Stimulated activated CD4-positive, alpha-beta T cell treated with anti-CD3 and anti-CD28 coated beads, TNF-alpha, amount 100 ng/mL, for 24 hours (primary cell): ENCODE measurements around the gene SLC6A6.

ENCODE experiments used
- DNase-seq, 3 experiments: peaks; one replicate each; pipeline ENCODE4 v3.0.0-alpha.2; 2020; ENCODE audit warnings: low read depth in 3 of 3

Gene SLC6A6

DNA sequence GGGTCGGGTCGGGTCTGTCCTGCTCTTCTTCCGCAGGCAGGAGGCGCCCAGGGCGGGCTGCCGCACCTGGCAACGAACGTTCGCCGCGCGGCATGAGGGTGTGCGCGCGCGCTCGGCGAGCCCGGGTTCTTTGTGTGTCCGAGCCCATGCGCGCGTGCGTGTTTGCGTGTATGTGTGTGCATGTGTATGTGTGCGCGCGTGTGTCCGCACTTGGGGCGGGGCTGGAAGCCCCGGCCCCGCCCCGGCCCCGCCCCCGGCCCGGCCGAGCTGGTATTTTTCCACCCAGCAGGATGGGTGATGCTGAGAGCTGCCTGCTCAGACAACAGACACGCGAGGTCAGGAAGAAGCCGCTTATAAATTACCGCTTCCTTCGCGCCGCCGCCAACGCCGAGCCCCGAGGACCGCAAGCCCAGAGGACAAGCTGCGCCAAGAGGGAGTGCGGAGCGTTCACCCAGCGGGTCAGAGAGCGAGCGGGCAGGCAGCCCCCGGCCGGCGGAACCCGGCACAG is at the start of gene SLC6A6:
Gene SLC6A6 (plus strand): TSS at position 303 of the 508 bp plus-strand sequence. CDS start 41,029 bp downstream, outside the sequence.
- DNase-seq: peak; percentile 89 to 95 (median 91)

DNA sequence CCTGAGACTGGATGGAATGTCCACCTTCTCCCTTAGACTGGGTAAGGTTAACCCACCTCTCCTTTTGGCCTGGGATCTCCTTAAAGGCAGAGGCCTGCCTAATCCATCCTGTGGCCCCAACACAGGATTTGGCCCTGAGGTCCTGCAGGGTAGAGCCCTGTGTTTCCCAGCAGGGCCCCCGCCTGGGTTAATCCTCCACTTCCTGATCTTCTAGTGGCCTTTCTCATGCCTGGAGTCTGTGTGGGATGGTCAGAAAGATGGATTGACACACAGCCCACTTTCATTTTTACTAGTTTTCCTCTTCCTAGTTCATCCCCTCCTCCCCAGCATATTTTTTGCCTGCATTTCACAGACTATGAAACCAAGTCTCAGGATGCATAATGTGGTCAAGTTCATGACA is 48.9 kb upstream of the SLC6A6 start:
- no peak for DNase-seq

DNA sequence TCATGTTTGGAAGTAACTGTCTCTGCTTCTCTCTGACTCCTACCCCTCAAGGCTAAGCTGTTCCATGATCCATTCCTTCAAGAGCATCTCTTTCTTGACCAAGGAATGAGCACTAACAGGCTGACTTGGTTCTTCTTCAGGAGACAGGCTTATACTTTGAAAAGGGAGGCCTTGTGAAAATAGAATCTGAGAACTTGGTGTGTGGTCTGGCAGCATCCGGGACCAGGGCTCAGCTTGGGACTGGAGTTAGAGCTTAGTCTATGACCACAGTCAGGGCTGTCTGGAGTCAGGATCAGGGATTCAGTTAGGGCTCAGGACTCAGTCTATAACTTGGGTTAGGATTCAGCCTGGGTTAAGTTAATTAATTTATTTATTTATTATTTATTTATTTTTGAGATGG is 44.9 kb upstream of the SLC6A6 start:
- no peak for DNase-seq

DNA sequence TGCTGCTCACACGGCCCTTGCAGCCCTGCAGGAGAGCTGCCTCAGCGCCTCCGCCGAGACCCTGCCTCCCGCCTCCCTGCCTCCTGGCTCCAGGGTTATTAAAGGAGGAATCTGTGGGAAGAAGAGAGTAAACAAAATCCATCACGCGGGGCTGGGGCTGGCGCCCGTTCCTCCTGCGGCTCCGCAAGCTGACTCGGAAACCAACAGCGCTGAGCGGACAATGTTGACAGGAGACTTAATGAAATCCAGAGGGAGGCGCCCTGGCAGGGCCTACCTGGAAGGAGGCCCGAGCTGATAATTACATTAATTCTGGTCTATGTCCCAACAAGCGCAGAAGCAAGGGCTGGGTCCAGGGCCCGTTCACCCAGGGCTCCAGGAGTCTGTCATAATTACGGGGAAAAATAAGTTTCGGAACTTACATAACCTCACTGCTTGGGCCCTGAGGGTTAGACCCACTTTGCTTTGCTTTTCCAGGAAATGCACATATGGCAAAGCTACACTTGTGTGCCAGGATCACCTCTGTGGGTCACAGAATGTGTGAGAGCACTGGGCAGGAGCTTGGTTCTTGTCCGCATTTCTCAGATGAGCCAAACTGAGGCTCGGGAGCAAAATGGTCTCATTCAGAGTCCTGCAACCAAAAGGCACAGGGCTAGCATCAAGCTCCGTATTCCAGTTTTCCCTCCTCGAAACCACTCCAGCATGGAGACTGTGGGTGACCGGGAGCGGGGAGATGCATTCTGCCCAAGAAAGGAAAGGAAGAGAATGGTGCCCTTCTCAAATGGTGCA is 43.8 kb upstream of the SLC6A6 start:
- no peak for DNase-seq

DNA sequence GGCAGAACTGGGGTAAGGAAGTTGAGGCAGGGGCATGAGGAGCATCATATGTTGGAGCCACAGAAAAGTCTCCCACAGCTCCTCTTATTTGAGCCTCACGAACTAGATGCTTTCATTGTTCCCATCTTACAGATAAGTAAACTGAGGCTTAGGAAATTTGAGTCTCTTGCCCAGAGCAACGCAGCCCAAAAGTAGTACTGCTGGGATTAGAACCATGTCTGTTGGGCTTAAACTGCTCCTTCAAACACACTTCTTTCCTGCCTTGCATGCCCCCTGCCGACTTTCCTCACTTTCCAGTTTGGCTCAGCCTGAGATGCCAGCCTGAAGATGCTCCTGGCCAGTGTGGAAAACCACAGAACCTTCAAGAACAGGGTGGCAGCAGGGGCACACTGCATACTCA is 43.1 kb upstream of the SLC6A6 start:
- no peak for DNase-seq

DNA sequence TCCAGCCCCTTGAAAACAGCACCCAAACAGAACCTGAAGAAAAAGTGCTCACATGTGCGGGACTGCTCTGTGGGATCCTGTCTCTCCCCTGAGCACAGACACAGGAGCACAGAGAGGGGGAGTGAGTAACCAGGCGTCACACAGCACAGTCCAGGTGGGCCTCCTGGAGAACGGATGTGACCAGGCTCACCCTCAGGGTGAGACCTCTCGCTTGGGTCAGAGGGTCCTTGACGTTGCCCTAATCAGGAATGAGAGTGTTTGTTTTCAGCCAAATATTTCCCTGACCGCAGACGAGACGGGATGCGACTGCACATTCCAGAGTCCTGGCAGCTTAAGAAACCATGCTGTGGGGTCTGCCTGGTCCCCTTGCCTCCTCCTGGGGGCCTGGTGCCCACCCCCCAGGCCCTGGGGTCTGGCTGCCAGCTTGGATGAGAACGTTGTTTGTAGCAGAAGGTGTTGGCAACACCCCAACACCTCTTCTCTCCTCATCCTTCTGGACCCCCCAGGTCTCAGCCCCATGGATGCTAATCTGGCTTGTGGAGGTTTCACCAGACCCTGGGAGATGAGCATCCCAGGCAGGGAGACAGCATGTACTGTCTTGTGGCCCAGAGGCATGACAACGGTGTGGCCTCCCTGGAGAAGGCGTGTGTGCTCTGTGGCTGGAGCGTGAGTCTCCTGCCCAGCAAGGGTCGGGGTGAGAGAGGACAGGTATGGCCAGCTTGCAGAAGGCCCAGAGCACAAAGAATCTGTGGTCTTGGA is 42.1 kb upstream of the SLC6A6 start:
- DNase-seq: no peak

DNA sequence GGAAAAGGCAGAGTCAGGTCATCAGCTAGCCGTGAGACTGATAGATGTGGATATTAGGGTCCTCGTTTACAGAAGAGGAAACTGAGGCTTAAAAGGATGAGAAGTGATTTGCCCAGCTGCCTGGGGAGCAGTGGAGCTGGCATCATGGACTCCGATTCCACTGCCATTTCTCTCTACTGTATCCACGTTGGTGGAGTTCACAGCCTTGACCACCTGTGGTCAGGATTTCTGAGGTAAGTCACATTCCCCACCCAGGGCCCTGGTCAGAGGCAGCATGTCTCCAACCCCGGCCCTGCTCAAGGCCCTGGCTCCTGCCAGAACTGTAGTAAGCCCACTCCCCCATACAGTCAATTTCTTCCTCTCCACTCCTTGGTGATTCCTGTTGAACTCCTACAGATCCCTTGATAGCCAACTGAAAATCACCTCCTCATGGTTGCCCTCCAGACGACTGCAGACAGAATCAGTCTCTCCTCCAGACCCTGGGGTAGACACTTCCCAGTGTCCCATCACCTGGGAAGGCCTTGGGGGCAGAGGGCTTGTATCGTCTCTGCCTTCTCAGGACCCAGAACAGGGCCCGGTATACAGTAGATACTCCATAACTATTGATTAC is 41.2 kb upstream of the SLC6A6 start:
- no peak for DNase-seq

DNA sequence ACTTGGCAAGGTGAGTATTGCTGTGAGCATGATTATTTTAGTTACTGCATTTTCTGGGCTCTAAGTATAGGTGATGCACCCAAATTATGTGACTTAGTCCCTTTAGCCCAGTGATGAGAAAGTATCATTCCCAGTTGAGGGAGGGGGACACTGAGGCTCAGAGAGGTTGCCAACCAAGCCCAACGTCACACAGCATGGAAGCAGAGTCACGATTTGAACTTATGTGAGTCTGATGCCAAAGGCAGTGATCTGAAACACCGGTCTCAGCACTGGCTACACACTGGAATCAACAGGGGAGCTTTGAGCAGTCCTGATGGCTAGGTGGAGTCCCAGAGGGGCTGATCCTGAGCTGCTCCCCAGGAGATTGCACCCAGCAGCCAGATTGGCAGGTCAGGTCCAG is 39.5 kb upstream of the SLC6A6 start:
- DNase-seq: no peak

DNA sequence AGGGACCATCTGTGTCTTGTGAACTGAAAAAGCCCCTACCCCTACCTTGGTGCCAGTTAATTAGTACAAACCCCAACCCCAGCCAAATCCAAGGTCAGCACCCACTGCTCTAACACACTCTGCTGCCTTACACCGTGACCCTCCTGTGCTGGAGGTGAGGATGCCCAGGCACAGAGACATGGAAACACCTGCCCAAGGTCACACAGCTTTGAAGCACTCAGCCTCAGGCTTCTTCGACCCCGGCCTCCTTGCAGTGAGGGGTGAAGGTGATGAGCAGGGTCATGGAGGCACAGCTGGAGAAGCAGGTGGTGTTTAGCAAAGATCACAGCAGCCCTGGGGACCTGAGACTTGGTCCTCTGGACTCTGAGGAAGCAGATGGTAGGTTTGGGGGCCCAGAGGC is 39.0 kb upstream of the SLC6A6 start:
- DNase-seq: no peak

DNA sequence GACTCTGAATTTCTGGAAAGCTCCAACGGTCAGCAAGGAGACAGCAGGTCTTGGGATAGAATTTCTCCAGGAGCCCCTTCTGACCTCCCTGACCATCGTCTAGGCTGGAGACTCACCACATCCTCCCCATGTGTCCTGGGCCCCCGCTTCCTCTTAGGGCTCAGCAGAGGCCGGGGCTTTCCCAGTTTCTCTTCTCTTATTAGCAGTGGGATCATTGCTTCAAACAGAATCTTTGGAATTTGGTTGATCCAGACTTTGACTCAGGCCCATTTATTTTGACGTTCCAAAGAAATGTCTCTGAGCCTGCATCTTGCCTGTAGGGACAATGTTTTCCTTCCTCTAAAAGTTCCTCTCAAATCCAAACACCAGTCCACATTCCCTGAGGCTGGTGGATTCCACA is 38.4 kb upstream of the SLC6A6 start:
- no peak for DNase-seq

DNA sequence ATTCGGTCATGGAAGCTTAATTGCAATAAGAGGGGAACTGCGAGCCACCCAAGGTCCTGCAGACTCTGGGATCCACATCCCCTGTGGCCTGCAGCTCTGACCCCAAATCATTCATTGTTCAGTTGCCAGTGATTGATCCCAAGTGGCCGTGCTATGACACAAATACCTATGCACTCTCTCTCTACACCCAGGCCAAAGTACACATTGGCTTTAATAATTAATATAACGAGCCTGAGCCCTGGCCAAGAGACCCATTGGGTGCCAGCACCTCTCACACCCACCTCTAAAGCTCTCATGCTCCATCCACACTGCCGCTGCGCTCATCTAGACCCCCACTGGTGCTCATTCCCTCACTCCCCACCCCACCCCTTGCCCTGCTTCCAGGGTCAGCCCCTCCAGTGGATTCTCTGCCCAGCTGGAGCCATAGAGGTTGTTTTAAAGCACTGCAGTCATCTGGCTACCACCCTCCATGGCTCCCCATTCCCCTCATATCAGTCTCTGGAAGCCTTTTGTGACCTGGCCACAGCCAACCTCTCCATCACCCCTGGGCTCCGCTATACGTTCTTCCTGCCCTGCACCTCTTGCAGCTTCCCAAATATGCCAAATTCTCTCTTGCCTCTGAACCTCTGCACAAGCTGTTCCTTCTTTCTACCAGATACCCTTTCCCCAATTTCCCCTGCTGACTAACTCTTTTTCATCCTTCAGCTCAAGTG is 37.7 kb upstream of the SLC6A6 start:
- no peak for DNase-seq

DNA sequence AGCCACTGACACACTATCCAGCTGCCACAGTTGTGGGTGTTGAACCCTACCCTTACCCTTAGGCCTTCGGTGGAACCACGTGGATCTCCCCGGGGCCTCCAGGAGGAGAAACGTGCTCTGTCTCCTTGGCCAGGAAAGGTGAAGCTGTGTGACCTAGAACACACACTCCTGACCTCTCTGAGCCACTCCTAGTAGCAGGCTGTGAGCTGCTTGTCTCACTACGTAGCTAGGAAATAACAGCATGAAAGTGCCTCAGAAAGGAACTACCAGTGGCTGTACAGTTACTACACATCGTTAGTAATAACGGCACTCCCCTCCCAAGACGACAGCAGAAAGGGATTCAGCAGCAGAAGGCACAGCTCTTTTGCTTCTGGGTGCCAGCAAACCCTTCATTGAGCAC is 36.2 kb upstream of the SLC6A6 start:
- no peak for DNase-seq

DNA sequence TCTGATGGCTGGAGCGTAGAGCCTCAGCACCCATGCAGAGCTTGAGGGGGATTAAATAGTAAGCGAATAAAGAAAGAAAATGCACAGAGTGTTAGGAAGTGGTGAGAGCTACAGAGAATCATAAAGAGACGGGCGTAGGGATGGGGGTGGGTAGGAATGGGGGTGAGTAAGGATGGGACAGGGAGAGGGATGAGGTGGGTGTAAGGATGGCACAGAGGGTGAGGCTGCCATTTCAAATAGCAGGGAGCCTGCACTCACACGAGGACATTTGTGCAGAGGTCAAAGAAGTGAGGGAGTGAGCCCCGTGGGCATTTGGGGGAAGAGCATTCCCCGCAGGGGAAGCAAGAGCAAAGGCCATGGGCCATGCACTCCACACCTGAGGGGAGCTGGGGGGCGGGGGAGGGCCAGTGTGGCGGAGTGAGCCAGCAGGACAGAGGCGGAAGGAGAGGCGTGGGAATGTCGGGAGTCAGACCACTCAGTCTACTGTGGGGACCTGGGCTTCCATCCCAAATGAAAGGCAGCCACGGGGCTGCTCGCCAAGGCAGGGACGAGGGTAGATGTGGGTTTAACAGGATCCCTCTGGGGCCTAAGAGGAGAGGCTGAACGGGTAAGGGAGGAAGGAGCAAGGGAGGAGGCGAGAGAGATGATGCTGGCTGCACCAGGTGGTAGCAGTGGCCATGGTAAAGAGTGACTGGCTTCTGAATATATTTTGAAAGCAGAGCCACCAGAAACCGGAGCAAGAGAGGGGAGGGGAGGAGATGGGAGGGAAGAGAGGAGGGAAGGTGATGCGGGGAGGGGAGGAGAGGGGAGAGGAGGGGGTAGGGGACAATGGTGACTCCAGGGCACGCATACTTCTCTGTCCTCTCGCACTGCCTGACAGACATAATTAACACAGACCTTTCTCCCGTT is 35.2 kb upstream of the SLC6A6 start:
- no peak for DNase-seq

DNA sequence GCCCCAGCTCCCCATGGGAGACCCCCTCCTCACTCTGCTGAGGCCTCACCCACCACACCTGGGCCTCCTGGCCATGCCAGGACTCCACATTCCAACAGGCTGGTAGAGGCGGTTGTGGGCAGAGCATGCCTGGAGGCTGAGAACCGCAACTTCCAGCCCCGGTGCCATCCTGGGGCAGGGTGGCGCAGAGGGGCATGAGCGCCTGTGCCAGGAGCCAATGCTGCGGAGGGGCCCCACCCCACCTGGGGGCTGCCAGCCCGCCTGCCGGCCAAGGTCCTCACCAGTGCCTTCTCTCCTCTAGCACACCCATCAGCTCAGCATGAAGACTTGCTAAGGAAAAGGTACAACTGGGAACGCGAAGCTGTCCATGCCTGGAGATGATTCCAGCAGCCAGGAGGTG is 34.3 kb upstream of the SLC6A6 start:
- no peak for DNase-seq

DNA sequence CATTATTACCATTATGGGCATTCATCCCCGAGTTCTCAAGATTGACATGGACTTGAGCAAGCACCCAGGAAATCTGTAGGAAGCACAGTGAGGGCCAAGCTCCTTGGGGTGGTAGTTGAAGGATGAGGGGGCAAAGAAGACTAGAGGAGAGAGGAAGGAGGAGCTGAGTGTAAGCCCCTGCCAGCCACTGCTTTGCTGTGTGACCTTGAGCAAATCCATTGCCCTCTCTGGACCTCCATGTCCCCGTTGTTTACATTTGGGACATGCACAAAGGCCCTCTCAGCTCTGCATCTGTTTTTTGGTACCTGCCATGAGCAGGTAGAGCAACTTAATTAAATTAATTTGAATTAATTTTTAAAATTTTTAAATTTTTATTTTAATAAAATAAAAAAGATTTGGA is 33.5 kb upstream of the SLC6A6 start:
- no peak for DNase-seq

DNA sequence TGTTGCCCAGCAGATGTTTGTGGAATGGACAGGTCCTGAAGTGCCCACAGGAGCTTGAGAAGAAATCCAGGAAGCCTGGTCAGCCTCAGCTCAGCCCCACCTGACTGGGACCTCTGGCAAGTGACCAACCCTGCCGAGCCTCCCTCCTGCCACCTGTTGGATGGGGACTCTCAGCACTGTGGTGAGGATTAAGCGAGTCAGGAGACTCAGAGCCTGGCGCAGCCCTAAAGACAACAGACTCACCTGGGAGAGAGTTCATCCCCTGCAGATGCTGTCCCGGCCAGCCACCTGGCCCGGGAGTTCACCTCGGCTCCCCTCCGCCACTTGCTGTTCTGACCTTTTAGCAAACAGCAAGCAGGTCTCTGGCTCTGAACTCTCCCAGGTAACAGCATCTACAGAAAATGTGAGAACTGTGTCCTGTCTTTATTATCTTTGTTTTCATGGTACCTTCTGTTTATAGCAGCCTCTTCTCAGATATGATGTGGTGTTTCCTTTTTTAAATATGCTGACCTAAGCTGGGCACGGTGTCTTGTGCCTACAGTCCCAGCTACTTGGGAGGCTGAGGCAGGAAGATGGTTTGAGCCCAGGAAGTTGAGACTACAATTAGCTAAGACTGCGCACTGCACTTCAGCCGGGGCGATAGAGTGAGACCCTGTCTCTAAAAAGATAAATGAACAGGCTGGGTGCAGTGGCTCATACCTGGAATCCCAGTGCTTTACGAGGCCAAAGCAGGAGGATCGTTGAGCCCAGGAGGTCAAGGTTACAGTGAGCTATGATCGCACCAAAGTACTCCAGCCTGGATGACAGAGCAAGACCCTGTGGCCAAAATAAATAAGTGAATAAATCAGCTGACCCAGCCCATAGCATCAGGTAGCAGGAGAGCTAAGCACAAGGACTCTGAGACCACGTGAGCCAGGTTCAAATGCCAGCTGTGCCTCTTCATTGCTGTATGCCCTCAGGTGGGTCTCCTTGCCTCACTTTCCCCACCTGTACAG is 32.4 kb upstream of the SLC6A6 start:
- DNase-seq: no peak

DNA sequence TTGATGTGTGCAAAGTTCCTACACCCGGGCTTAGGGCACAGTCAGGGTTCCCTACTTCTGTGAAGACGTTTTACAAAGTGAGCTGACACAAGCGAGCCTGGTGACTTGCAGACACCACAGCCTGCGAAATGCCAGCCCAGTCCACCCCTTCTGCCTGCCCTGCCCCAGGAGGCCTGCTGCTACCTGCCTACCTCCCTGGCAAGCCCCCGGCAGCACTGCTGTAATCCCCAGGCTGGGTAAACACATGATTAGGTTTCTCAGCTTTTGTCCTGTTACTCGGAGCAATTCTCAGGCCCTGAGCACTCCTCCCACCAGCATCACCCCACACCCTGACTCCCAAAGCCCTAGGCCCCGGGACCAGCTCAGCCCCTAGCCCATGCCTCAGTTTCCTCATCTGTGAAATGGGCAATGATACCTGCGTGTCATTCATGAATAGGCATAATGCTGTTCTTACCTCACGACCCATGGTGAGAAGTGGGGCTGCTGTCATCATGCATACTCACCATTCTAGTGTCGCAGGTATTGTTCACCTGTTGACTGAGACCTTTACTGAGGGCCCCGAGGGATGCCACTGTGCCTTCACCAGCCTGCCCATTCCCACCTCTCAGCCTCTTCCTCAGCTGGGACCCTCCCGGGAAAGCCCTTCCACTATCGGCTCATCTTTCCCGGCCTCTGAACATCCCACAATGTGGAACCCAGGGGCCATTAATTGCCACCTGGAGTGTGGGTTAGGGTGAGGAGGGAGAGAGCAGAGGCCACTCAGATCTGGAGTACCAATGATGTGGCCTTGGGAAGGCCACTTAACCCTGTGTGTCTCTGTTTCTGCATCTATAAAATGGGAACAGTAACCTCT is 31.5 kb upstream of the SLC6A6 start:
- DNase-seq: no peak

DNA sequence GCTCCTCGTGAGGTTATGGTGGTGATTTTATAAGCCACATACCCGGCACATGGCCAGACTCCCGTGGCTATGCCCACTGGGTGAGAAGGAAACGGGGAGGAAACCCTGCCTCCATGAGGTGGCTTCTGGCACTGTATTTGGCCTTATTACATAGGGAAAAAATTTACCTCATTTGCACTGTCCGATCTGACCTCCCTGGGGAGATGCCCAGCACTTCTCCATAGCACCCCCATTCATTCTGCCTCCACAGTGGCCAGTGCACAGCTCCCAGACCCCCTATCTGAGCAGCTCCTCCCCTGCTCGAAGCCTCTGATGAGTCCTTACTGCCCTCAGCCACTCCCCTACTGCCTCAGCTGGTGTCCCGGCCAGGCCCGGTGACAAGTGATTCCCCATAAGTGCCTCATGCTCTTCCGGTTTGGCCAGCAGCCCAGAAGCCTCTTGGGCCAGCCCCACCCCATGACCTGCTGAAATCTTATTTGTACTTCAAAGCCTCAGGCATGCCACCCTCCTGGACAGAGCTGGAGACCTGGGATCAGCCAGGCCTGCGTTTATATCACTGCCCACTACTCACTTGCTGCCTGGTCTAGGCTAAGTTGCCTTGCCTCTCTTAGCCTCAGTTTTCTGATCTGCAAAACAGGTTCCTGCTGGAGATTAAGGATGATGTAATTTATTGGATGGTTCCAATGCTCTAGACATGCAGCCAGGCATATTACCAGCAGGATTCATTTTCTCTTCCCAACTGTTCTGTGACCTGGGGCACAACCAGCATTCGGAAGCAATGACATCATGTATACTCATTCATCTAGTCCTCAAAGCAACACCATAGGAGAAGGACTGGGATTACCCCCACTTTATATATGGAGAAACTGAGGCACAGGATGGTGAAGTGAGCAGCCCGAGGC is 30.6 kb upstream of the SLC6A6 start:
- DNase-seq: no peak
